A549 (cell line): ENCODE measurements around the gene ARMC6. TPM values are rescaled to one million over a fixed set of nuclear protein-coding genes. Genes with fewer than 3 reads are reported as not detected.

Experiments used
- ATAC-seq, 2 experiments: fragments of 200-7000 bp in 1 of 2; fragments of >200 bp in 1 of 2; cut with Nextera tagmentation in 1 of 2; cut with Tn5 transposase in 1 of 2; 3 replicates each; pipeline versions ENCODE4 v1.8.0 to v1.9.1; 2018 to 2020; ENCODE audit warnings: mild to moderate bottlenecking in 1 of 2, moderate library complexity in 1 of 2
- CTCF ChIA-PET: fragments of 300-600 bp; sonication (Branson Sonifier 250); formaldehyde crosslinking; extraction: SDS; loops from one replicate; lab custom pipeline; 2021; ENCODE audit warnings: antibody characterized with exemption, inconsistent platforms; lab: Yijun Ruan, JAX
- POLR2A ChIA-PET: fragments of 350-600 bp; formaldehyde crosslinking; extraction: SDS; loops from one replicate; lab custom pipeline; 2021; ENCODE audit warnings: antibody characterized with exemption, inconsistent platforms; lab: Yijun Ruan, JAX
- DNase-seq, 2 experiments: peaks; one replicate each; pipeline versions ENCODE4 v3.0.0 to v3.0.0-alpha.2; 2011 to 2016; ENCODE audit warnings: low read depth in 1 of 2, low spot score in 1 of 2
- FAIRE-seq: peaks from 2 replicates; lab custom pipeline; 2011; peaks lifted over from hg19 to GRCh38; lab: Jason Lieb, UNC
- H3K27ac ChIP-seq, 2 experiments: fragments of >200 bp; sonication (Bioruptor Twin); formaldehyde crosslinking; 3 replicates each; pipeline ENCODE4 v1.5.1; 2016 to 2017
- H3K4me1 ChIP-seq: fragments of >200 bp; sonication (Bioruptor Twin); formaldehyde crosslinking; 3 replicates; pipeline ENCODE4 v1.6.1; 2016
- H3K4me2 ChIP-seq: fragments of >200 bp; sonication (Bioruptor Twin); formaldehyde crosslinking; 3 replicates; pipeline ENCODE4 v1.6.1; 2016
- H3K4me3 ChIP-seq: fragments of >200 bp; sonication (Bioruptor Twin); formaldehyde crosslinking; 3 replicates; pipeline ENCODE4 v1.5.1; 2016
- H3K9me3 ChIP-seq: fragments of >200 bp; sonication (Bioruptor Twin); formaldehyde crosslinking; 3 replicates; pipeline ENCODE4 v1.6.1; 2016
- ATOH8 ChIP-seq: fragments of 250-450 bp; sonication (Bioruptor Pico); IDR thresholded peaks from 2 replicates; pipeline ENCODE4 v1.5.0; 2020; ENCODE audit warnings: low read depth, mild to moderate bottlenecking, moderate library complexity
- BHLHE40 ChIP-seq: IDR thresholded peaks from 2 replicates; pipeline ENCODE4 v1.6.1; 2012; ENCODE audit warnings: low read depth, low read length, inconsistent platforms
- CBX8 ChIP-seq: fragments of 200-600 bp; sonication (generic); IDR thresholded peaks from 2 replicates; pipeline ENCODE4 v1.6.1; 2016
- EHF ChIP-seq: fragments of 250-450 bp; sonication (Bioruptor Pico); IDR thresholded peaks from 2 replicates; pipeline ENCODE4 v1.5.0; 2020; ENCODE audit warnings: mild to moderate bottlenecking
- EP300 ChIP-seq, 2 experiments: fragments of >200 bp; sonication (Bioruptor Twin); formaldehyde crosslinking; IDR thresholded peaks; 2 replicates in 1 of 2; 3 replicates in 1 of 2; pipeline ENCODE4 v1.6.1; 2016 to 2017
- FOSB ChIP-seq: fragments of 250-450 bp; sonication (Bioruptor Pico); IDR thresholded peaks from 2 replicates; pipeline ENCODE4 v1.5.0; 2020; ENCODE audit warnings: mild to moderate bottlenecking, moderate library complexity
- FOSL2 ChIP-seq, 2 experiments: fragments of 450-650 bp in 1 of 2; fragments of >200 bp in 1 of 2; sonication (Bioruptor Twin) in 1 of 2; formaldehyde crosslinking; IDR thresholded peaks; 2 replicates each; pipeline versions ENCODE4 v1.5.0 to v1.6.1; 2016 to 2020; ENCODE audit warnings: mild to moderate bottlenecking in 1 of 2, moderate library complexity in 1 of 2
- FOXS1 ChIP-seq: fragments of 250-450 bp; sonication (Bioruptor Pico); IDR thresholded peaks from 2 replicates; pipeline ENCODE4 v1.5.0; 2020; ENCODE audit warnings: mild to moderate bottlenecking, moderate library complexity
- HDAC2 ChIP-seq: fragments of 200-600 bp; sonication (generic); IDR thresholded peaks from 2 replicates; pipeline ENCODE4 v1.6.1; 2016
- KDM1A ChIP-seq: fragments of 200-600 bp; sonication (generic); IDR thresholded peaks from 2 replicates; pipeline ENCODE4 v1.6.1; 2016; ENCODE audit warnings: low read depth, mild to moderate bottlenecking
- MAFK ChIP-seq: fragments of 450-650 bp; IDR thresholded peaks from 2 replicates; pipeline ENCODE4 v1.6.1; 2014; ENCODE audit not compliant: partially characterized antibody
- MYC ChIP-seq: IDR thresholded peaks from 2 replicates; pipeline ENCODE4 v1.6.1; 2012; ENCODE audit warnings: mild to moderate bottlenecking, inconsistent platforms, low read length, improper control_type of control experiment, borderline replicate concordance
- NPAS2 ChIP-seq: fragments of 250-450 bp; sonication (Bioruptor Pico); IDR thresholded peaks from 2 replicates; pipeline ENCODE4 v1.8.0; 2022; ENCODE audit warnings: mild to moderate bottlenecking, moderate library complexity, borderline replicate concordance
- PHF8 ChIP-seq: fragments of 200-600 bp; sonication (generic); IDR thresholded peaks from 2 replicates; pipeline ENCODE4 v1.6.1; 2016; ENCODE audit warnings: low read depth, mild to moderate bottlenecking, antibody characterized with exemption, moderate library complexity, borderline replicate concordance
- POLR2A ChIP-seq: IDR thresholded peaks from 2 replicates; pipeline ENCODE4 v1.6.1; 2012; ENCODE audit warnings: mild to moderate bottlenecking, low read length
- POLR2AphosphoS2 ChIP-seq: conservative IDR thresholded peaks from 2 replicates; pipeline ENCODE4 v1.6.1; 2012; ENCODE audit warnings: low read length, improper control_type of control experiment, inconsistent platforms
- RAD21 ChIP-seq, 2 experiments: fragments of >200 bp in 1 of 2; sonication (Bioruptor Twin) in 1 of 2; formaldehyde crosslinking in 1 of 2; IDR thresholded peaks in 1 of 2; conservative IDR thresholded peaks in 1 of 2; 2 replicates in 1 of 2; 3 replicates in 1 of 2; pipeline ENCODE4 v1.6.1; 2012 to 2018; ENCODE audit warnings: inconsistent platforms in 1 of 2
- RCOR1 ChIP-seq: fragments of 150-350 bp; IDR thresholded peaks from 2 replicates; pipeline ENCODE4 v1.6.1; 2014; ENCODE audit warnings: antibody characterized with exemption, low read length, low read depth
- SREBF2 ChIP-seq: fragments of 450-650 bp; IDR thresholded peaks from 2 replicates; pipeline ENCODE4 v1.6.1; 2014; ENCODE audit warnings: mild to moderate bottlenecking, moderate library complexity
- ZFP36 ChIP-seq: fragments of 450-650 bp; IDR thresholded peaks from 2 replicates; pipeline ENCODE4 v1.6.1; 2014; ENCODE audit warnings: borderline replicate concordance; ENCODE audit not compliant: partially characterized antibody
- ZSCAN20 ChIP-seq: fragments of 250-450 bp; sonication (Bioruptor Pico); IDR thresholded peaks from 2 replicates; pipeline ENCODE4 v1.8.0; 2022; ENCODE audit warnings: mild to moderate bottlenecking, moderate library complexity
- WGBS: methylation state at CpG from one replicate; pipeline ENCODE4 v1.1.6; 2017; ENCODE audit errors: missing lambda C conversion rate; 5-methylcytosine and 5-hydroxymethylcytosine counted together
- polyA plus RNA-seq, 4 experiments: library from polyadenylated mRNA; depleted of rRNA in 3 of 4; stranded (reverse); fragments of >200 nt; fragmentation: RNase III in 1 of 4; extraction: RNeasy Plus Mini Kit Qiagen cat#74134 plus additional on column Dnase treatment in 1 of 4; gene quantifications; 2 replicates in 3 of 4; 3 replicates in 1 of 4; pipeline ENCODE4 v1.2.3, GENCODE V29; 2011 to 2017
- TF ChIP-seq, protein P1 (sequence below): fragments of >200 bp; sonication (Bioruptor Twin); formaldehyde crosslinking; IDR thresholded peaks from 2 replicates; pipeline ENCODE4 v1.6.1; 2016
- TF ChIP-seq, protein P2 (sequence below): IDR thresholded peaks from 2 replicates; pipeline ENCODE4 v1.6.1; 2012
- TF ChIP-seq, protein P3 (sequence below): fragments of >200 bp; sonication (Bioruptor Twin); formaldehyde crosslinking; IDR thresholded peaks from 3 replicates; pipeline ENCODE4 v1.6.1; 2016
- TF ChIP-seq, protein P4 (sequence below): IDR thresholded peaks from 2 replicates; pipeline ENCODE4 v1.6.1; 2012; ENCODE audit warnings: low read depth, borderline replicate concordance

ARMC6 gene
- polyA plus RNA-seq, 2 of the 4 experiments (the other 2 are of a cell fraction), result 18.2 to 27.6 TPM

DNA sequence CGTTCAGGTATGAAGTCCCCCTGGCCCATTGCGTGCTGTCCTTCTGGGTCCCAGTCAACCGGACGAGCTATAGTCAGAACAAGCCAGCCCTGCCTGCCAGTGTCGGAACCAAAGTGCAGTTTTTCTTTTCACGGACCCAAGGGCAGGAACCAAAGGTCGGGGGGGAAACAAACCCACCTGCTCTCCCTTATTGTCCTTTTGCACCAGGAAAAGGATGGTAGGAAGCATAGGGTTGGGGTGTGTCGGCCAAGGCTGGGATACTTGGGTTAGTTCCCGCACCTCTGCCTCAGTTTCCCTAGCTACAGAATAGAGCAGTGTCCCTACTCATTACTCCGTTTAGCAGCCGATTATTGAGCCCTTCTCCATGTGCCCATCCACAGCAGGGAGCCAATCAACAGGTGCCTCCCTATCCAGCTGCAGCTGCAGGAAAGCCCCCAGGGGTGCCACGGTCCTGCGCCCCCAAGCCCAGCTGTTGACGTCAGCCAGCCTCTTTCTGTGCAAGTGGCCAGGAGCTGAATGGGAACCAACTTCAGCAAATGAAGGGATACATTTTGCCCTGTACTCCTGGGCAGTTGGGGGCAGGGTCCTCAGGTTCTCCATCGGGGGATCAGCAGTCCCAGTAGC lies 21.0 kb downstream of the ARMC6 start:
- POLR2A ChIA-PET, result no interaction called here
- H3K4me3 ChIP-seq, result no peak overlapping the region
- TF ChIP-seq ZFP36 (no peak), KDM1A (no peak), MAFK (no peak), POLR2A (no peak), BHLHE40 (no peak), NPAS2 (CRISPR knock-in tag) (no peak), HDAC2 (no peak), EP300 (IDR thresholded peaks at IDR 0.05) (no peak), FOSB (CRISPR knock-in tag) (no peak), RCOR1 (no peak), EHF (no peak)
- TF ChIP-seq, protein P1, sequence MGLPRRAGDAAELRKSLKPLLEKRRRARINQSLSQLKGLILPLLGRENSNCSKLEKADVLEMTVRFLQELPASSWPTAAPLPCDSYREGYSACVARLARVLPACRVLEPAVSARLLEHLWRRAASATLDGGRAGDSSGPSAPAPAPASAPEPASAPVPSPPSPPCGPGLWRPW, result no peak
- TF ChIP-seq, protein P2, sequence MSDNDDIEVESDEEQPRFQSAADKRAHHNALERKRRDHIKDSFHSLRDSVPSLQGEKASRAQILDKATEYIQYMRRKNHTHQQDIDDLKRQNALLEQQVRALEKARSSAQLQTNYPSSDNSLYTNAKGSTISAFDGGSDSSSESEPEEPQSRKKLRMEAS, result no peak
- TF ChIP-seq, protein P3, sequence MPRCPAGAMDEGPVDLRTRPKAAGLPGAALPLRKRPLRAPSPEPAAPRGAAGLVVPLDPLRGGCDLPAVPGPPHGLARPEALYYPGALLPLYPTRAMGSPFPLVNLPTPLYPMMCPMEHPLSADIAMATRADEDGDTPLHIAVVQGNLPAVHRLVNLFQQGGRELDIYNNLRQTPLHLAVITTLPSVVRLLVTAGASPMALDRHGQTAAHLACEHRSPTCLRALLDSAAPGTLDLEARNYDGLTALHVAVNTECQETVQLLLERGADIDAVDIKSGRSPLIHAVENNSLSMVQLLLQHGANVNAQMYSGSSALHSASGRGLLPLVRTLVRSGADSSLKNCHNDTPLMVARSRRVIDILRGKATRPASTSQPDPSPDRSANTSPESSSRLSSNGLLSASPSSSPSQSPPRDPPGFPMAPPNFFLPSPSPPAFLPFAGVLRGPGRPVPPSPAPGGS, result no peak
- no peaks in the 10 kb centered on the region for H3K4me1 ChIP-seq
- DNase-seq (no peak), FAIRE-seq (no peak), ATAC-seq (no peak)
- no peak overlapping the region for H3K27ac ChIP-seq
- no peak overlapping the region for H3K4me2 ChIP-seq
- CTCF ChIA-PET, result interaction anchor here (1.0 to 1.6 kb wide), 10 partner anchors 8 to 120 kb away, joined by 3 to 7 read pairs (median 3); no protein-coding TSS in a partner anchor
- no peaks in the 10 kb centered on the region for H3K9me3 ChIP-seq
- 92% methylated on average over 13 of the region's 15 CpGs for WGBS

GRCh38 chr19:19054939-19055440 lies 21.6 kb downstream of the ARMC6 start:
- FAIRE-seq (no peak), DNase-seq (no peak), ATAC-seq (no peak)
- no peaks in the 10 kb centered on the region for H3K4me1 ChIP-seq
- no peak overlapping the region for H3K27ac ChIP-seq
- H3K4me2 ChIP-seq, result no peak overlapping the region
- H3K4me3 ChIP-seq, result no peak overlapping the region
- TF ChIP-seq ZFP36 (no peak), FOXS1 (CRISPR knock-in tag) (no peak), RAD21 (conservative IDR thresholded peaks at IDR 0.05 in 1 of 2, IDR thresholded peaks at IDR 0.05 in 1 of 2) (no peak), ATOH8 (CRISPR knock-in tag) (no peak), FOSL2 (IDR thresholded peaks at IDR 0.05) (no peak), FOSL2 (CRISPR knock-in tag; IDR thresholded peaks at IDR 0.05) (no peak), CBX8 (no peak), HDAC2 (no peak), PHF8 (no peak), SREBF2 (no peak), MYC (no peak), POLR2A (no peak), POLR2AphosphoS2 (no peak), ZSCAN20 (no peak)
- TF ChIP-seq, protein P4, sequence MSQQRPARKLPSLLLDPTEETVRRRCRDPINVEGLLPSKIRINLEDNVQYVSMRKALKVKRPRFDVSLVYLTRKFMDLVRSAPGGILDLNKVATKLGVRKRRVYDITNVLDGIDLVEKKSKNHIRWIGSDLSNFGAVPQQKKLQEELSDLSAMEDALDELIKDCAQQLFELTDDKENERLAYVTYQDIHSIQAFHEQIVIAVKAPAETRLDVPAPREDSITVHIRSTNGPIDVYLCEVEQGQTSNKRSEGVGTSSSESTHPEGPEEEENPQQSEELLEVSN, result no peak
- TF ChIP-seq, protein P3, result no peak
- ChIA-PET CTCF (interaction anchor here (1.0 to 1.6 kb wide), 8 partner anchors 8 to 92 kb away, joined by 3 to 7 read pairs (median 3); no protein-coding TSS in a partner anchor), POLR2A (no interaction called here)
- H3K9me3 ChIP-seq, result no peaks in the 10 kb centered on the region
- 95% methylated on average over 14 of the region's 19 CpGs for WGBS
